HG03060 (cell line): ENCODE data around the gene RNF220.
"Not testable (repeated sequence)": the region's sequence is repeated elsewhere in the genome, so short reads cannot be mapped to it uniquely, and the experiment has no call there.

Experiments
- ATAC-seq: cut with Tn5 transposase; IDR thresholded peaks from one replicate; pipeline ENCODE4 v1.9.1; 2021; ENCODE audit warnings: low read depth, moderate number of reproducible peaks; ENCODE audit not compliant: unreplicated experiment

The RNF220 gene

DNA sequence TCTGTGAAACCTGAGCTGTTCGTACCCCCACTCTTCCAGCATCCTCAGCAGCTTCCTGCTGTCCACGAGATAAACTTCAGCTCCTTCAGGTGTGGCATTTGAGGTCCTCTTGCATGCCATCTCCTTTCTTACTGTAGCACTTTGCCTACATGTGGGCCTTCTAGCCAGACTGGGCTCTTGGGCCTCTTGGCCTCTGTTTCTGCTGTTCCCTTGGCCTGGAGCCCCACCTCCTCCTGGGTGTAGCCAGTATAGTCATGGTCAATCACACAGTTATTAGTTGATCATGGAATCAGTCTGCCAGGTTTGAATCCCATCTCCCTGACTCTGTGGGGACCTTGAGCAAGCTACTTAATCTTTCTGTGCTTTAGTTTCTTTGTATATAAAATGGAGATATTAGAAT, 242.8 kb downstream of the RNF220 start:
- ATAC-seq: no peak

DNA sequence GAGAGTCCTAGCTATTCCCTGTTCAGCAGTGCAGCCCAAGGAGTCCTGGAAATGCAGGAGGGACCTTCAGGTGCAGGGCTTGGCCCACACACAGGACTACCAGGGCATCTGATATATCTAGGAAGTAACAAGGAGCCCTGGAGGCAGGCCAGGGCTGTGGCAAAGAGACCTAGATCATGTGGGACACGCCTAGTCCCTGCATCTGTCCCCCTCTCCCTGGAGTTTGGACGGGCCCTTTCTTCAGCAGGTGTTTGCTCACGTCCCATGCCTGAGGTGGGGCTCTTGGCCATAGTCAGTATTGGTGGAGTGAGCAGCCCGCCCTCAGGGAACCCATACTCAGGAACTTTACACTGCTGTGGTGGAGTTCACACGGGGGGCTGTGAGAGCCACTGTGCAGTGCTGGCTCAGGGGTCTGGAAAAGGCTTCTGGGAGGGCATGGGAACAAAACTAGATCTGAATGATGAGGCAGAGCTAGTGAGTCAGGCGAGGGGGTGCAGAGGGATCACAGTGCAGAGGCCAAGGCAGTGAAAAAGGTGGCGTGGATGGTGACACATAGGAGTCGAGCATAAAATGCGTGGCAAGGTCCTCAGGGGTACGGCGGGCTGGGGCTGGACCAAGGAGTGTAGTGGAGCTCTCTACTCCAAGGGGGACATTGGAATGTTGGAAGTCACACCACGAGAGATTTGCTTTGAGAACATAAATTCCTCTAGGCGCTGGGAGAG, 243.6 kb downstream of the RNF220 start:
- no peak for ATAC-seq

GRCh38 chr1:44649788-44650158, 244.7 kb downstream of the RNF220 start:
- no peak for ATAC-seq

DNA sequence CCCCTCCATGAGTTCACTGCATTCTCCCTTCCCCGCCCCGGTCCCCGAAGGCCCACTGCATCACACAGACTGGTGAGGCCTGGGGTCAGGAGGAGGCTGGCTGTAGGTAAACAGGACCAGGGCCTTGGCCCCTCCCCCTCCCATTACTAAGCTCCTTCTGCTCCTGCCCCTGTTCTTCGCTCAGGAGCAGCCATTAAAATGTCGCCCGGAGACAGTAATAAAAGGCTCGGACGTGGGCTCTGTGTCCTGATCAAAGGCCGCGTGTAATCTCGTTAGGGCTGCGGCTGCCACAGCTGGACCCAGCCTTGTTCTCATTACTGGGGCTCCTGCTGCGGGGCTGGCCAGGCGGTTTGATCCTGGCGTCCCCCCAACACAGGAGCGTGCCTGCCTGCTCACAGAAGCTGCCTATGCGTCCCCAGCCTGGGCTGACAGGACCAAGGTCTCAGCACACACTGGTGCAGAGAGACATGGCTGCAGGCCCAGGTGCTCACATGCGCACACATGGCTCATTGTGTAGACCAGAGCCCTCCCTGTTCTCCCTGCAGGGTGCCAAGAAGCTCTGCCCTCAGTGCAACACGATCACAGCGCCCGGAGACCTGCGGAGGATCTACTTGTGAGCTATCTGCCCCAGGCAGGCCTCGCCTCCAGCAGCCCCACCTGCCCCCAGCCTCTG, 245.2 kb downstream of the RNF220 start:
- no peak for ATAC-seq

DNA sequence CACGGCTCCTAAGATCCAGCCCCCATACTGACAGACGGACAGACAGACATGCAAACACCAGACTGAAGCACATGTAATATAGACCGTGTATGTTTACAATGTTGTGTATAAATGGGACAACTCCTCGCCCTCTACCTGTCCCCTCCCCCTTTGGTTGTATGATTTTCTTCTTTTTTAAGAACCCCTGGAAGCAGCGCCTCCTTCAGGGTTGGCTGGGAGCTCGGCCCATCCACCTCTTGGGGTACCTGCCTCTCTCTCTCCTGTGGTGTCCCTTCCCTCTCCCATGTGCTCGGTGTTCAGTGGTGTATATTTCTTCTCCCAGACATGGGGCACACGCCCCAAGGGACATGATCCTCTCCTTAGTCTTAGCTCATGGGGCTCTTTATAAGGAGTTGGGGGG, 246.0 kb downstream of the RNF220 start:
- no peak for ATAC-seq

DNA sequence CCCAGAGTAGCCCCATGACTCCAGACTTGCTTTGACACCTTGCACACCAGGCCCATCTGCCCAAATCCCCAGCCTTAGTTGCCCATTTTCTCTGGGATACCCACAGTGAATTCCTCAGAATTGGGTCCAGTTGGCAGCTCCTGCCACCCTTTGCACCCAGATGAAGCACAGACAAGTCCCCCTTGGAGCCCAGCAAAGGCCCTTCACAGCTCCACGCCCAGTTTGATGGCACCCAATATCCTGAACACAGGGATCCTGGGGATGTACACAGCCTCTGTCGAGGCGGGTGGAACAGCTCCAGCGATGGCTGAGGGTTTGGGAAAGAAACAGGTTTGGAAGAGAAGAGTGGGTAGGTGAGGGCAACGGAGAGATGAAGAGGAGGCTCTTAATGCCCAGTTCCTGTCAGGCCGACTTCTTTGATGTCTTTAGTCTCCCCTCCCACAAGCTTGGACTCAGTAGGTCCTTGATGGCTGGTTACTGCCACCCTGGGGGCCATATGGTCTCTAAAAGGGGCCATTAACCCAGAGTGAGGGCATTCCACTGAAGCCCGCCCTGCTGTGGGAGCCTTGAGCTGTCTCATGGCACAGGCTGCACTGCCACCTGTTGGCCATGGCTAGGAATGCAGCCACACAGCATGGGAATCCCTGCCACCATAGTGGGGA, 247.5 kb downstream of the RNF220 start:
- ATAC-seq: no peak

GRCh38 chr1:44653107-44653964, 248.3 kb downstream of the RNF220 start:
- ATAC-seq: no peak

GRCh38 chr1:44654621-44655187, 249.6 kb downstream of the RNF220 start:
- ATAC-seq: no peak

DNA sequence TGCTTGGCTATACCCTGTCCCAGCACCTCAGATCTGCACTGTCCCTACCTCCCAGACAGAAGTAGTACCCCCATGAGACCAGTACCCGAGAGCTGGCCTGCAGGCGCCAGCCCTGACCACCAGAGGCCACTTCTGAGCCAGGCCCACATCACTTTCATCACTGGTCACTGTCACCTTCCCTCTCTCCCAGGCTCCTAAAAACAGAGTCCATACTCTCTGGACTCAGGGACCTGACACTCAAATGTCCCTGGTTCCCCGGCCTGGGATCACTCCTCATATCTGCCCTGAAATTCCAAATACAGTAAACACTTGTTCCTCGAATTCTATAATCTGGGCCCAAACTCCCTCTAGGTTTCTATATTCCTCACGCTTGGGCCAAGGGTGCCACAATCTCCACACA, 250.6 kb downstream of the RNF220 start:
- ATAC-seq: no peak

GRCh38 chr1:44659566-44659965, 254.5 kb downstream of the RNF220 start:
- no peak for ATAC-seq

GRCh38 chr1:44660176-44660575, 255.1 kb downstream of the RNF220 start:
- no peak for ATAC-seq

DNA sequence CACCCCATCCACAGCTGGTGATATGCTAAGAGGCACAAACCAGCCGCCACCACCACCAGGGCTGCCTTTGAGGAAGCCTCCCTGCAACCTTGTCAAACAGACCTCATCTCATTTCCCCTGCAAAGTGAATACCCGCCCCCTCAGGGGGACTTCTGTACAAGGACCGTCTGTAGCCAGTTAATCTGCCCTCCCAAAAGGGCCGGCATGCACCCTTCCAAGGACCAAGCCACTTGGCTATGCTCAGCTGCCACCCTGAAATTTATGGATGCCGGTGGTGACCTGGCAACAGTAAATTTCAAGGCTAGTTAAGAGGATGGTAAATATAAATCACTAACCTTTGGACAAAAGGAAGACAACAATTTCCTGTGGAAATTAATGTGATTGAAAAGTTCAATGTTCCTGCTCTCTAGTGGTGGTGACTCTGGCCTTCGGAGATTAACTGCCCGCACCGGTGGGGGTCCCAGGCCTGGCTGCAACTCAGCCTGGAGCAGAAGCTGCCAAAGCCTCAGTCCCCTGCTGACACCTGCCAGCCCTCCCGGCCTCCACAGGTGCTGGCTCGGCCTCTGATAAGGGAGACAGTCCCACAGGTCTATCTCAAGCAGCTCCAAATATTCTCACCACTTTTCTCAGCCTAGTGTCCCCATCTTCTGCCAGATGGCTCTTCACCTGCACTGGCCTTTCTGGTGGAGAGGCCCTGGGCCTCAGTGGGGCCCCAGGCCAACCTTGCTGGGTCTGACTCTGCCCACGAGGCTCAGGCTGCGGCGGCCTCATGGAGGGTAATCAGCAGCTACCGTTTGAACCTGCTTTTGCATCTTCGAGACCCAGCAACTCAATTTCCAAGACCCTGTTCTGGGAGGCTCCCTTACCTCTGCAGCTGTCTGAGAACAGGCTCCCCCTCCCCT, 257.0 kb downstream of the RNF220 start:
- ATAC-seq: no peak

DNA sequence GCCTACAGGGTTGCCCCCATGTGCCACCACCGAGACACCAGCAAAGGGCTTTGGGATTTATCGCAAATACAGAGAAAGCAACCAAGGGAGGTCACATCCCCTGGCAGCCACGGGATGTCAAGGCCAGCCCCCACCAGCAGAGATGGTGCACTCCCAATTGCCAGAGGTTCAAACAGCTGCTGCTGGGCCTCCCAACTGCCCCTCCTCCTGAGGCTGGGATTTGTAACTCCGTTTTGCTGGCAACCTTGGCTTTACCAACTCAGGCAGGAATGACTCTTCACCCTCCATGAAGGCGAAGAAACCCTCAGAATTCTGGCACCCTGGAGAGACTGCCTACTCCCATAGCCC, 257.6 kb downstream of the RNF220 start:
- ATAC-seq: no peak

DNA sequence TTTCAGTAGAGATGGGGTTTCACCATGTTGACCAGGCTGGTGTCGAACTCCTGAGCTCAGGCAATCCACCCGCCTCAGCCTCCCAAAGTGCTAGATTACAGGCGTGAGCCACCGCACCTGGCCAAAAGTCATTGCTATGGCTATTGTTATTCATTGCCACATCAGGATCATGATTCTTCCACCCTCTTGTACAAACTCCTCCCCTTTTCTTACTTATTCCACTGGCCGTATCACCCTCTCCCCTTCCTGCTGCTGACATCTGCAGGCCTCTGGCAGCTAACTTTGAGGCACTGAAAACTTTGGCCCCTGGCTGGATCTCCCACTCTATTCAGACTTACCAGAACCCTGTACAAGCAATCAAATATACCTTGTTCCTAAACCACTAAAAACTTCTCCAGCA, 258.4 kb downstream of the RNF220 start:
- ATAC-seq: no peak

- ATAC-seq: no peak
These were observed 259.8 kb downstream of the RNF220 start for GRCh38 chr1:44664730-44665370.

- ATAC-seq: not testable (repeated sequence)
These were observed 261.7 kb downstream of the RNF220 start for GRCh38 chr1:44666719-44667118.

- no peak for ATAC-seq
These were observed 265.9 kb downstream of the RNF220 start for GRCh38 chr1:44670751-44671640.

DNA sequence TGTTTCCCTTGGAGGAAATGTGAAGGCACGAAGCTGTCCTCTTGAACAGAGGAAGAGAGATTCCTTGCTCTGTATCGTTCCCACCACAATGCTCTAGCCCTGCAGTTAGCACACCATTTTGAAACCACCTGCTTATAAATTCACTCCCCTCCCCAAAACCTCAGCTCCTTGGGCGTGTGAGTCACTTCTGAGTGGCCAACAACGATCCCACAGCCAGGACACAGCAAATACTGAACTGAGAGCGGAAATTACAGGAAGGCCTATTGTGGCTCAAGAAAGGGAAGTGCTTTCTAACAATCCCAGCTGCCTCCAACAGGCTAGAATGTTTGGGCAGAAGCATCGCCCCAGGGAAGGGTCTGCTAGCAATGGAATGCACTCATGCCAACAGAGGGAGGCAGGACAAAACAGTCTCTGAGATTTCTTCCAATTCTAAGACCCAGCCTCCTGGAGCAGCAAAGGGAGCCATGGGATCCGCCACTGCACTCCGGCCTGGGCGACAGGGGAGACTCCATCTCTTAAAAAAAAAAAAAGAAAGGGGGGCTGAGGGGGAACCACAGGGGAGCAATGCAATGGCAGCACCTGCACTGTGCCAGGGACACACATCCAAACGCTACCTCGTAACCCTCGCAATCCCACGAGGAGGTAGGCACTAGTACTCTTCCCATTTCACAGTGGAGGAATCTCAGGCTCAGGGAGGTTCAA, 267.4 kb downstream of the RNF220 start:
- ATAC-seq: no peak
